Calu3 (cell line): ENCODE results near the gene ATP2A1. TPM values are rescaled to one million over a fixed set of nuclear protein-coding genes. Genes with fewer than 3 reads are reported as not detected.

Source experiments
- BruUV-seq: library from RNA; stranded (reverse); fragments of 400-500 nt; replicated peaks from 2 replicates; lab custom pipeline; 2021; lab: Mats Ljungman, UMichigan
- CTCF ChIA-PET: fragments of 300-600 bp; sonication (Branson Sonifier 250); formaldehyde crosslinking; loops from one replicate; lab custom pipeline; 2022; ENCODE audit warnings: antibody characterized with exemption; lab: Charles Lee
- DNase-seq: peaks from one replicate; pipeline ENCODE4 v3.0.0; 2022
- H3K27ac Mint-ChIP-seq: one replicate; pipeline ENCODE4 v1.8.0; 2022; ENCODE audit warnings: mixed read lengths; ENCODE audit not compliant: unreplicated experiment
- H3K27me3 Mint-ChIP-seq: one replicate; pipeline ENCODE4 v1.8.0; 2022; ENCODE audit warnings: mixed read lengths; ENCODE audit not compliant: unreplicated experiment
- H3K36me3 Mint-ChIP-seq: one replicate; pipeline ENCODE4 v1.8.0; 2022; ENCODE audit warnings: mild to moderate bottlenecking, moderate library complexity, mixed read lengths; ENCODE audit not compliant: insufficient read depth, unreplicated experiment
- H3K4me1 Mint-ChIP-seq: one replicate; pipeline ENCODE4 v1.8.0; 2022; ENCODE audit warnings: mild to moderate bottlenecking, low read depth, mixed read lengths; ENCODE audit not compliant: unreplicated experiment
- H3K4me3 Mint-ChIP-seq: one replicate; pipeline ENCODE4 v1.8.0; 2022; ENCODE audit warnings: mild to moderate bottlenecking, low read depth, moderate library complexity, mixed read lengths; ENCODE audit not compliant: unreplicated experiment
- H3K9me3 Mint-ChIP-seq: one replicate; pipeline ENCODE4 v1.8.0; 2022; ENCODE audit warnings: low read depth, mixed read lengths; ENCODE audit not compliant: unreplicated experiment
- CTCF ChIP-seq: fragments of 200-600 bp; IDR thresholded peaks from one replicate; pipeline ENCODE4 v1.8.0; 2022; ENCODE audit warnings: antibody characterized with exemption; ENCODE audit not compliant: unreplicated experiment
- intact Hi-C: fragments of 100-400 bp; cut with micrococcal nuclease; formaldehyde crosslinking; loops from one replicate; pipeline ENCODE4 v1.10.0; 2022; ENCODE audit not compliant: unreplicated experiment
- total RNA-seq: library from RNA; stranded (reverse); gene quantifications from 2 replicates; pipeline ENCODE4 v1.2.3, GENCODE V29; 2022

Gene ATP2A1
- total RNA-seq, 1 experiment from 2014 or later = 5.7 TPM

- BruUV-seq = no TSS peak
- Mint-ChIP-seq H3K36me3 (peaks cover 27% of the 10 kb centered on the region), H3K4me1 (peaks cover 12% of the 10 kb centered on the region), H3K27ac (no peak overlapping the region), H3K27me3 (no peaks in the 10 kb centered on the region), H3K9me3 (no peaks in the 10 kb centered on the region), H3K4me3 (no peak overlapping the region)
- intact Hi-C loops = no loop called here
- no peak for TF ChIP-seq CTCF
- CTCF ChIA-PET = no interaction called here
- no peak for DNase-seq
These were observed 19.0 kb upstream of the ATP2A1 start for GRCh38 chr16:28859326-28859725.

- peak; percentile 19 for DNase-seq
- Mint-ChIP-seq H3K27ac (peak overlapping the region; percentile 89), H3K9me3 (no peaks in the 10 kb centered on the region), H3K36me3 (peaks cover 51% of the 10 kb centered on the region), H3K4me1 (peaks cover 31% of the 10 kb centered on the region), H3K27me3 (no peaks in the 10 kb centered on the region), H3K4me3 (peak overlapping the region; percentile 93)
- TF ChIP-seq CTCF = no peak
- CTCF ChIA-PET = interaction anchor here (0.5 to 2.0 kb wide), 5 partner anchors 9 to 86 kb away, joined by 3 to 7 read pairs (median 3); partner anchors contain the start of gene NFATC2IP
- no TSS peak for BruUV-seq
- intact Hi-C loops = loop anchor here (1.0 to 5.0 kb wide), 2 partner anchors 18 to 83 kb away; partner anchors contain the start of gene TUFM
These were observed 14.1 kb upstream of the ATP2A1 start for GRCh38 chr16:28863929-28864793.

DNA sequence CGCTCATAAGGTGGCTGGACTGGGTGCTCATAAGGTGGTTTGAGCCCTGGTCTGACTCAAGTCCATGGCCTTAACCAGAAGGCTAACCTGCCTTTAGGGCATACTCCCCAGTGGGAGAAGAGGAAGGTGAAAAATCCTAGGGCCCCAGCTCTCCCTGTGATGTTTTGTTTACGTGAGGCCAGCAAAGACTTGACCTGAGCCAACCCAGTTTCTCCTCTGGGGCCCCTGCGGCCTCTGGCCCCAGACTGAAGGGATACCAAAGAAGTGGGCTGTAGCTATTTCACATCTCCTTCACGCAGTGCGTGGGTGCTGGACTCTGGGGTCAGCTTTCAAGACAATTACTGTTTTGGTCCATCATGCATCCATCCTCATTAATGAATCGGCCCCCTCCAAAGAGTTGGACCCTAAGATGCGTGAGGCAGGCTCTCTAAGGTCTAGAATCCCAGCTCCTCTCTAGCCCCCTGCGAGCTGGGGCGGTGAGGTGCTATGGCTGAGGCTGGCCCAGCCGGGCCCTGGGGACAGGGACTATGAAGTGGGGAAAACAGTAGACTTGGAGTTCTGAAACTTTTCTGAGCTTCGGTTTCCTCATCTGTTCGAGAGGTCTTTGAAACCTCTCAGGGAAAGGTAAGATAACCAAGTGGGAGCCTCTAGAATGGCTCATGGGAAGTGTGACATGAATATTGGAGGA lies 13.1 kb upstream of the ATP2A1 start:
- Mint-ChIP-seq H3K4me1 (peaks cover 31% of the 10 kb centered on the region), H3K4me3 (peak overlapping the region; percentile 93), H3K9me3 (no peaks in the 10 kb centered on the region), H3K27ac (peak overlapping the region; percentile 89), H3K36me3 (peaks cover 61% of the 10 kb centered on the region), H3K27me3 (no peaks in the 10 kb centered on the region)
- intact Hi-C loops = no loop called here
- CTCF ChIA-PET = interaction anchor here (1.0 kb wide), 1 partner anchor 80 kb away, joined by 3 read pairs; no protein-coding TSS in a partner anchor
- no peak for DNase-seq
- TSS peak; percentile 72 for BruUV-seq
- no peak for TF ChIP-seq CTCF

GRCh38 chr16:28865722-28866453 lies 12.4 kb upstream of the ATP2A1 start:
- CTCF ChIA-PET = interaction anchor here (0.6 to 1.0 kb wide), 2 partner anchors 25 to 79 kb away, joined by 3 read pairs; no protein-coding TSS in a partner anchor
- no TSS peak for BruUV-seq
- no peak for TF ChIP-seq CTCF
- no peak overlapping the region for H3K27ac Mint-ChIP-seq
- H3K27me3 Mint-ChIP-seq = no peaks in the 10 kb centered on the region
- peaks cover 69% of the 10 kb centered on the region for H3K36me3 Mint-ChIP-seq
- intact Hi-C loops = no loop called here
- peak overlapping the region; percentile 93 for H3K4me3 Mint-ChIP-seq
- peaks cover 31% of the 10 kb centered on the region for H3K4me1 Mint-ChIP-seq
- DNase-seq = no peak
- H3K9me3 Mint-ChIP-seq = no peaks in the 10 kb centered on the region
